NCI-H774 (cell line): ENCODE results near the gene SMCHD1.
"Not testable (repeated sequence)": the region's sequence is repeated elsewhere in the genome, so short reads cannot be mapped to it uniquely, and the experiment has no call there.

Experiments used
- DNase-seq: peaks from one replicate; lab custom pipeline; 2025; lab: John Stamatoyannopoulos, UW

SMCHD1 gene

DNA sequence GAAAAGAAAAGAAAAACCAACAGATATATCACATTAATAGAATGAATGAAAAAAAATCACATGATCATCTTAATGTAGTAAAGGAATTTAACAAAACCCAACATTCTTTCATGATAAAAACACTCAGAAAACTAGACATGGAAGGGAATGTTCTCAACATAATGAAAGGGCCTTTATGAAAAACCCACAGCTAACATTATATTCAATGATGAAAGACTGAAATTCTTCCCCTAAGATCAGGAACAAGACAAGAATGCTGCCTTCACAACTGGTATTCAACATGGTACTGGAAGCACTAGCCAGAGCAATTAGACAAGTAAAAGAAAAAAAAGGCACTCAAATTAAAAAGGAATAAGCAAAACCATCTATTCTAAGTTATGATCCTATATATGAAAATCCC lies 162.8 kb downstream of the SMCHD1 start:
- no peak for DNase-seq

DNA sequence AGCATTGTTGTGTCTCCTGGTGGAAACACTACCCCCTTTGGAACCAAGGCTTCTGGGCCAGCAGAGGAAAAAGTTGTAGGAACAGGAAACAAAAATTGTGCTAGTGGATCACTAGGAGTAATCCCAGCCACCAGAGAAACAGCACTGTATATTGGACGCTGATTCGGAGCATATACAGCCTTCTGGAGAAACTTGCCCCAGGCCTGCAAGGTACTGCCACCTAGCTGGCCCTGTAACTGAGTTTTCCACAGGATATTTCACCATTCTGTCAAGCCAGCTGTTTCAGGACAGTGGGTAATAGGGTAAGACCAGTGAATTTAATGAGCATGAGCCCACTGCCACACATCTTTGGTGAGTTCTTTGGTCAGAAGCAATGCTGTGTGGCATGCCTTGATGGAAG lies 166.2 kb downstream of the SMCHD1 start:
- DNase-seq, result no peak

DNA sequence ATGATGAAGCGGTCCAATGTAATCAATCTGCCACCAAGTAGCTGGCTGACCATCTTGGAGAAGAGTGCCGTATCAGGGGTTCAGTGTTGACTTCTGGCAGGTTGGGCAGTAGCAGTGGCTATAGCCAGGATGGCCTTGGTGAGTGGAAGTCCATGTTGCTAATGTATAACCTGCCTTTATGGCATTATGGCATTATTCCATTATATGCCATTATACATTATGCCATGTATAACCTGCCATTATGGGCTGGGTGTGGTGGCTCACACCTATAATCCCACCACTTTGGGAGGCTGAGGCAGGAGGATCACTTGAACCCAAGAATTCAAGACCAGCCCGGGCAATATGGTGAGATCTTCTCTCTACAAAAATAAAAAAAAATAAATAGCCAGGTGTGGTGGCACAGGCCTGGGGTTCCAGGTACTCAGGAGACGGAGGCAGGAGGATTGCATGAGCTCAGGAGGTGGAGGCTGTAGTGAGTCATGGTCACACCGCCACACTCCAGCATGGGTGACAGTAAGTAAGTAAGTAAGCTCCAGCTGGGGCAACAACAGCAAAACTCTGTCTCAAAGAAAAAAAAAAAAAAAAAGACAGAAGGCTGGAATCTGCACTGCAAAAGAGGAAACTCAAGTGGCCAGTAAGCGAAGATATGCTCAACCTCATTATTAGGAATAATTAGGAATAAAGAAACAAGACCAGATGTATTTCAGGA lies 166.8 kb downstream of the SMCHD1 start:
- no peak for DNase-seq

DNA sequence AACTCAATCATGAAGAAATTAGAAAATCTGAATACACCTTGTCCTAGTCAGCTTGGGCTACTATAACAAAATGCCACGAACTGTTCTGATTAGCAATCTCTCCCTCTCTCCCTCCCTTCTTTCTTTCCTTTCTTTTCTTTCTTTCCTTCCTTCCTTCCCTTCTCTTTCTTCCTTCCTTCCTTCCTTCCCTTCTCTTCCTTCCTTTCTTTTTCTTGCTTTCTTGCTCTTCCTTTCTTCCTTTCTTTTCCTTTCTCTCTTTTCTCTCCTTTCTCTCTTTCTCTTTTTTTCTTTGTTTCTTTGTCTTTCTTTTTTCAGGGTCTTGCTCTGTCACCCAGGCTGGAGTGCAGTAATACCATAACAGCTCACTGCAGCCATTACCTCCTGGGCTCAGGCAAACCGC lies 167.7 kb downstream of the SMCHD1 start:
- DNase-seq, result no peak

DNA sequence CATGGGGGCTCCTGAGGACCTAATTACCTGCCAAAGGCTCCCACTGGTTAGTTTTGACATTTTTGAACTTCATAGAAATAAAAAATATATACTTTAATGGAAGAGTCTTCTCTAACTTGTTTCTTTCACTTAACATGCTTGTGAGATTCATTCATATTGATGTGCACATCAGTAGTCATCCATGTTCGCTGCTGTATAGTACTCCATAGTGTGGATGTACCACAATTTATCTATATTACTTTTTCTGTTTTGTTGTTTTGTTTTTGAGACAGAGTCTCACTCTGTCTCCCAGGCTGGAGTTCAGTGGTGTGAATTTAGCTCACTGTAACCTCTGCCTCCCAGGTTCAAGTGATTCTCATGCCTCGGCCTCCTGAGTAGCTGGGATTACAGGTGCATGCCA lies 168.4 kb downstream of the SMCHD1 start:
- DNase-seq, result no peak

DNA sequence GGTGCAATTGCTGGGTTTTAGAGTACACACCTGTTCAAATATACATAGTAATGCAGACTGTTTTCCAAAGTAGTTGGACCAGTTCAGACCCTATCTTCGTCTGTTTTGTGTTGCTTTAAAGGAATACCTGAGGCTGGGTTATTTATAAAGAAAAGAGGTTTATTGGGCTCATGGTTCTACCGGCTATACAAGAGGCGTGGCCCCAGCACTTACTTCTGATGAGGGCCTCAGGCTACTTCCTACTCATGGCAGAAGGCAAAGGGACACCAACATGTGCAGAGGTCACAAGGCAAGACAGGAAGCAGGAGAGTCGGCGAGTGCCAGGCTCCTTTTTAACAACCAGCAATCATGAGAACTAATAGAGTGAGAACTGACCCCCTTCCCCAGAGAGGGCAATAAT lies 169.3 kb downstream of the SMCHD1 start:
- DNase-seq, result no peak

DNA sequence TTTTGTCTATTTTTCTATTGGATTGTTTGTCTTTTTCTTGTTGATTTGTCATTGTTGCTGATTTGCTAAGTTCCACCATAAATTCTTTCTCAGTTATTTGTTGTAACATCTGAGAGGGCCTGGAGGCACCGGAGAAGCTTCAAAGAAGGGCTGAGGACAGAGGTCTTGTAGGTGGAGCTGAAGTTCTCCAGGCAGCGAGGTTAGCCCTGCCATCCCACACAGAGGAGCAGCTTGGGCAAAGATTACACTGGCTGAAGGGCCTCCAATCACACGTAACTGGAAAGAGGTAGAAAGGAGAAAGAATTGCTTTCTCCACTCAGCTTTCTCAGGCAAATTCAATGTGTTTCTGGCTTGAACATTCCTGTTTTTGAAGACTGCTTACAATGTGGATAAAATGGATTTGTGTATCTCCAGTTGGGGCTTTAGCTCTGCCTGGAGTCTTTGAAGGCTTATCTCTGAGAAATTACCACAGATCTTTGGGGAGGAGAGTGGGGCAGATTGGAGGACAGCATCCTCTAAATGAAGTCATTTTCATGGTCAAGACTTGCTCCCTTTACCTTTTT lies 170.2 kb downstream of the SMCHD1 start:
- DNase-seq, result no peak

DNA sequence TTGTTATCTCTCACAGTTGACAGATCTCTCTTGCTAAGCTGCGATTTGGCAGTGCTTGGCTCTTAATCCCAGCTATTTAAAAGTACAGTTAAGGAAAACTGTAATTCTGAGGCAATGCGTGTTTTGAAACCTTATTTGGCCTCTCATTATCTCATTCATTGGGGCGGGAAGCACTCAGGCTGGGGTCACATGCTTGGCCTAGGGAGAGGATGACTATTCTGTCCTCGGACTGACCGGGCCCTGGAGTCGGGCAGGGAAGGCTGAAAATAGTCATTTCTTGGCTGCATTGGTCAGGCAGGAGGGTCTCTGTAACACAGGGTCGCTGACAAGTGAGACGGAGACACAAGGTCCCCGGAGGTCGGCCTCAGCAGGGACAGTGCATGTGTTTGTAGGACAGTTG lies 171.1 kb downstream of the SMCHD1 start:
- DNase-seq, result no peak

DNA sequence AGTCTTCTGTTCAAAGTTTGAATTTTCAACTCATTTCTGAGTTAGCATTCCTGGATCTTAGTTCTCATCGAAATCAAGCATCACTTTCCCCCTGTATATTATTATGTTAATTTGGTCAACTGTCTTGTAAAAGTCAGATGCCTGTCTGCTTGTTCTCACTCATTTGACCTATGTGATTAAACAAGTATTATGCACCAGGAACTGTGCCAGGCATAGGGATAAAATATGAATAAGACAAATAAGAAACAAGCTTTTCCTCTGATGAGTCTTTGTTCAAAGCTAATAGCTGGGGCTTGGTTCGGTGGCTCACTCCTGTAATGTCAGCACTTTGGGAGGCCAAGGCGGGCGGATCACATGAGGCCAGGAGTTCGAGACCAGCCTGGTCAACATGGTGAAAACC lies 171.5 kb downstream of the SMCHD1 start:
- no peak for DNase-seq

DNA sequence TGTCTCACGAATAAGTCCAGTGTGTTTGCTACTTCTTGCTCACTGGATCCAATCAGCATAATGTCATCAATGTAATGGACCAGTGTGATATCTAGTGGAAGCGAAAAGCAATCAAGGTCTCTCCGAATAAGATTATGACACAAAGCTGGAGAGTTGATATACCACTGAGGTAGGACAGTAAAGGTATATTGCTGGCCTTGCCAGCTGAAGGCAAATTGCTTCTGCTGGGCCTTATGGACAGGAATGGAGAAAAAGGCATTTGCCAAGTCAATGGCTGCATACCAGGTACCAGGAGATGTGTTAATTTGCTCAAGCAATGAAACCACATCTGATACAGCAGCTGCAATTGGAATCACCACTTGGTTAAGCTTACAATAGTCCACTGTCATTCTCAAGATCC lies 180.6 kb downstream of the SMCHD1 start:
- DNase-seq, result not testable (repeated sequence)

DNA sequence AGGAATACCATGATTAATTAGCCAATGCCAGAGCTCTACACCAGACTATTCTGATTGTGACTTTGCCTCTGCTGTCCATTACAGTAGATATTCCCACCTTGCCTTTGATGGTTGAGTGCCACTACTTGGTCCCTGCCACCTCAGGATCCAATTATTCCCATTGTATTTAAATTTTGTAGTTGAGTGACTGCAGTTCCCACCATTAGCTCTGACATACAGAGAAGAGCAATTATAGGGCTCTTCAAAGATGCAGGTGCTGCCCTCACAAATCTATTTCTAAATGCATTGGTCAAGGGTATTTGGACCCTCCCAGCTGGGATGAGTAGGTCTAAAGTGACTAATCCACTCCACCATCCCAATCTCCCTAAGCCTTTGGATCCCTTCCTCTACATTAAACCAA lies 181.8 kb downstream of the SMCHD1 start:
- not testable (repeated sequence) for DNase-seq

DNA sequence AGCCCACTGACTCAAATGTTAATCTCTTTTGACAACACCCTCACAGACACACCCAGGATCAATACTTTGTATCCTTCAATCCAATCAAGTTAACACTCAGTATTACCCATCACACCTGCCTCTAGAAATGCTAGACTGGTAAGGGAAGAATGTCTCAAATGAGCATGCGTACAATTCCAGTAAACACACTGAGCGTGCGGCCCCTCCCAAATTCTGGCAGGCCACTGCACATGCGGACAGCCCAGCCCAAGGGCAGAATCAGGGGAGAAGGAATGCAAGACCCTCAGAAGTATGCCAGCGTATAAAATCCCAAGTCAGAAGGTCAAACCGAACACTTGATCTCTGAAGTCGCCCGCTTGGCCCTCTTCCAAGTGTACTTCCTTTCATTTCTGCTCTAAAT lies 183.7 kb downstream of the SMCHD1 start:
- no peak for DNase-seq

DNA sequence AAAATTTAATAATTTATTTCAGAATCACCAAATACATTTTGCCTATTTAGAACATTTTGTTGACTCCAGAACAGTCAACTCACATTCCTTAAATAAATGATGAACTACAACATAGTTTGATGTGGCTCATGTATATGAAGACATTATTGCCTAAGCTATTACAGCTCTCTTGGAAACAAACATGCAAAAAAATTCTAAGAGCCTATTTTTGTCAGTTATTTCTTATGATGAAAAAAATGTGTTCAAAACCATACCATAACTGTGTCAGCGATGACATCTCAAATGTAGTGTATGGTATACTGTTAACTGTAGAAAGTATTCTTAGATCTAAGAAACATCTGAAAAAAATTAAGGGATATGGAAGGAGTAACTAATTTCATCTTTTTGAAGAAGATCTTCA lies 185.0 kb downstream of the SMCHD1 start:
- no peak for DNase-seq

DNA sequence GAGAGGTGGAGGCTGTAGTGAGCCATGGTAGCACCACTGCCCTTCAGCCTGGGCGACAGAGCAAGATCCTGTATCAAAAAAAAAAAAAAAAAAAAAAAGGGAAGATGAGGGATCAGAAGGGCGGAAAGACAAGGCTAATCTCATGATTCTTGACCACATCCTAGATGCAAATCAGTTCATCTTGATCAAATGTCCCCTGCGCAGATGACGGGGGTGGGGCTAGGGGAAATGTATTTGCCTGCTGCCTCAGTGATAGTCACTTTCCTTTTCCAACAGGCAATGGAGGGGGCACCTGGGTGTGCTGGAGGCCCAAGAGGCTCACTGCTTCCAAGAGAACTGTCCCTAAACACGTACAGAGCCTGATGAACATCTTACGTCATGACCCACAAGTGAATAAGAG lies 187.6 kb downstream of the SMCHD1 start:
- no peak for DNase-seq

DNA sequence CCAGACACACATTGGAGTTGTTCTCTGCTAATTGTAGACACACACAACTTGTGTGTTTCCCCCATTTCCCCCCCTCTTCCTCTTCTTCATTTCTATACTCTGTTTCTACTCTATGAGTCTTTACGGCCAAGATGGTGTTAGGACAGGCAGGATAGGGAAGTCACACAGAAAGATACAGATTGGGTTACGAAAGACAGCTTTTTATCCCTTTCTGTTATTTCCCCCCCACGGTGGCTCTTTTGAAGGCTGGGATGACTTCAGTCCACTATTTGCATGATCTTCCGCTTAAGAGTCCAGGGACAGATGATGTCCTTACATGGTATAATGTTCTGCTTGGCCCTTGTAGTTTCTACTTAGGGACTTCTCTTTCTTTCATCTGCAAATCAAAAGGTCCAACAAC lies 189.6 kb downstream of the SMCHD1 start:
- no peak for DNase-seq

DNA sequence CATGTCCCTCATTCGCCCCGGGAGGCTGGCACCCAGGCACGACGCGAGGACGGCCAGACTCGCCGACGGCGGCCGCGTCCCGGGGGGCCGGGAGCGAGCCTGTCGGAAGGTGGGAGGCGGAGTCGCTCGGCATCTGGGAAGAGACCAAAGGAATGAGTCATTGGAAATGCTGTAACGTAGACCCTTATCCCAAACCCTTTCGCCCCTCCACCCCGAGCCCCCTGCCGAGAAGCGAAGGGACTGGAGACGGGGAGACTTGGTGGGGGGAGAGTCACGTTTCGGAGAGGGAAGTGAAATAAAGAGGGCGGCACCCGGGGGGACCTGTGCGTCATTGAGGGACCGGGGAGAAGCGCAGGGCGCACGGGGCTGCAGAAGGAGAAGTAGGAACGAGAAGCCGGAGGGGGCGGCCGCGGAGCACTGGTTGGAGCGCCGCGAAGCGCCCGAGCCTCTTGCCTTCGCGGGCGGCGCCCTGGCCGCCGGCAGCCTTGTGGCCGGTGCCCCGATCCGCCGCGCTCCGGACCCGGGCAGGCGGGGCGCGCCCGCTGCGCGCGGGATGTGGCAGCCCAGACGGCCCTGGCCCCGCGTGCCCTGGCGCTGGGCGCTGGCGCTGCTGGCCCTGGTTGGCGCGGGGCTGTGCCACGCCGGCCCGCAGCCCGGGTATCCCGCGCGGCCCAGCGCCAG lies 191.2 kb downstream of the SMCHD1 start, which contains the start of gene EMILIN2:
Gene EMILIN2, plus strand, starts transcription at position 371 of the 681 bp plus-strand sequence. Its CDS starts 183 bp downstream, at position 554.
- DNase-seq, result no peak

DNA sequence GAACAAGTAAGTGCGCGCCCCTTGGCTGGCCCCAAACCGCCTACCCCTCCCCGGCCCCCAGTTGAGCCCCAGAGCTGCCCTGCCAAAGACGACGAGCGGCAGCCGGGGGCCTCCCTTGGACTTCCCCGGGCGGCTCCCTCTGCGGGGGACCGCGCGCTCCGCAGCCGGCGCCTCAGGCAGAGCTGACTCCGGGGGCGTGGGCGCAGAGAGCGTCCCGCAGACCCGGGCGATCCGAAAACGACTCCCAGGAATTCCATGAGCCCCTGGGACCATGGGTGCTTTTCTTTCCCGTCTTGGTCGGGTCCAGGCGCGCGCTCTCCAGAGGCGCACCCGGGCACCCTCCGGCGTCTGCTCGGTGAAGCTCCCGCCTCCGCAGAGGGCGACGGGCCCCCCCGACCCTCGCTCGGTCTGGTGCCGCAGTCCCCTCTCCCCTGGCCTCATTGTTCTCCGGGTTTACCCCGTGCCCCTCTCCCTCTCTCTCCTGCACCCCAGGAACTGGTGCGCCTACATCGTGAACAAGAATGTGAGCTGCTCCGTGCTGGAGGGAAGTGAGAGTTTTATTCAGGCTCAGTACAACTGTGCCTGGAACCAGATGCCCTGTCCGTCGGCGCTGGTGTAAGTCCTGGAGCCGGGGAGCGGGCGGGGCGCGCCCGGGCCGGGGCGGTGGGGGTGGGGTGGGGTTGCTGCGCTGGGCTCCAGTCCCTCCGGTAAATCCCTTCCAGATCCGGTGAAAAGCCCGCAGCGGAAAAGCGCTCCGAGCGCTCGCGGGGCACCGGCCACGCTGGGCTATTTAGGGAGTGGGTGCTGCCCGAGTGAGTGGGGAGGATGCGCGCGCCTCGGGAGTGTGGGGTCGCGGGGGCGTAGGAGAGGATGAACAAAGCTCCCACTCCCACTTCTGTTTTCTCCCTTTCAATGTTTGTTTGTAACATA lies 192.1 kb downstream of the SMCHD1 start:
- no peak for DNase-seq

DNA sequence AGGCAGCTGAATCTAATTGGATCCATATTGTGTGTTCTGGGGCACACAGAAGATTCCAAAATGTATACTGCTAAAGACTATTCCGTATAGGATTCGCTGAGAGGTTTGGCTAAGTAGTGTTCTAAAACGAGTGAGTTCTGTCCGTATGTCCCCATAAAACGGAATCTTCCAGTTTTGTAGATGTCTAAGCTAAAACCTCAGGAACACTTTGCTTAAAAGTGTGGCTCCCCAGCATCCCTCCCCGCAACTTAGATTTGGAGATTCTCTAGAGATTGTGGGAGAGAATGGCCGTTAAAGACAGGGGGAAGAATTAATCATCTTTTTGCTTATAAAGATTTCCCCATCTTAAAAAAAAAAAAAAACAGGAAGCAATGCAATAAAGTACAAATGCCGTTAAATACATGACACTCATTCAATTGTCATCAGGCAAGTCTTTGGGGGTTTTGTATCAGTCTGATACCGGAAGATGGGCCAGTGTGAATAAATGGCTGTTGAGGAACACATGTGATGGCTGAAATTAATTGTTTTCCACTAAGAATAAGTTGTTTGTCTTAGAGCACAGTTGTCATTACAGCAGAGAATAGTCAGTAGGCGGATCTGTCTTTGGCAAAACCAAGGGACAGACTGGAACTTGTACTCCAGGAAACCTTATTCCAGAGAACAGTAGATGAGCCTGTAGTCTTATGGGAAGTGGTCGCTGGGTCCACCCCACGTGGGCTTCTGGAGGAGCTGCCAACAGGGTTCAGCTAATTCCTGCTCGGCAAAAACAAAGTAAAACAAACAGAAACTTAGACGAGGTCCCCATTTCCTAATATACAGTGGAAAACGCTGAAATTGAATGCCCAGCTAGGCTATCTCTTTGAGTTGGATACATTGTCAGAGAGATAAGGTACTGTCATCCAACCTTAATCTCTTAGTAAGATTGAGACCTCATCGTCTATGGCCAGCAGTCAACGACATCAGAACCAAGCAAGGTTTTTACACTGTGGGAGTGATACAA lies 193.0 kb downstream of the SMCHD1 start:
- DNase-seq, result no peak

DNA sequence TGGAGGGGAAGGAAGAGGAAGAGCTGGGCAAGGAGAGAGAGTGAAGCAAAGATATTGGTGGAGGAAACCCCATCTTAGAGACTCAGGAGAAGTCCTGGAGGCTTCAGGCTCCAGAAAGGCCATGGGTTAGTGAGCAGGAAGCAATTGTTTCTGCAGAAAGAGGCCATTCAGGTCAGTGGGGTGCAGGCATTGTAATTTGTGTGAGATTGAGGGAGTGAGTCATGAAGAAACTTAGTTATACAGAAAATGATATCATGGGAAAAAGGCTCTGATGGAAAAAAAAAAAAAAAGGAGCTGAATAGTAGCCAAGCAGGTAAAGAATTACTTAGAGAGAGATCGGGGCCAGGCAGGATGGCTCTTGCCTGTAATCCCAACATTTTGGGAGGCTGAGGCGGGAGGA lies 195.3 kb downstream of the SMCHD1 start:
- DNase-seq, result no peak

DNA sequence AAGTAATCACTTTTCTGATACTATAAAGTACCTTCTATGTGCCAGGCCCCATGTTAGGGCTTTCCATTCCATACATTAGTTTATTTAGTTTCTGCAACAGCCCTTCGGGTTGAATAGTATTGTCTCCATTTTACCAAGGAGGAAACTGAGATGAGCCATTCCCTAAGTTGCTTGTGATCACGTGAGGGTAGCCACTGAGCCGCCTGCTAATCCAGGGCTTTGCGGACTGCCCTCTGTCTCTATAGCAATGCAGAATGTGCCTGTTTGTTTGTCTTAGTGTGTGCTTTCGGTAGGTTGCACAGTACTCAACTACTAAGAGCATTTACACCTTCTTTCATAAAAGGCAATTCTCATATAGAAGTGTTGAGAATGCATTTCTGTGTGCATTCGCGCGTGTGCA lies 196.2 kb downstream of the SMCHD1 start:
- DNase-seq, result no peak

DNA sequence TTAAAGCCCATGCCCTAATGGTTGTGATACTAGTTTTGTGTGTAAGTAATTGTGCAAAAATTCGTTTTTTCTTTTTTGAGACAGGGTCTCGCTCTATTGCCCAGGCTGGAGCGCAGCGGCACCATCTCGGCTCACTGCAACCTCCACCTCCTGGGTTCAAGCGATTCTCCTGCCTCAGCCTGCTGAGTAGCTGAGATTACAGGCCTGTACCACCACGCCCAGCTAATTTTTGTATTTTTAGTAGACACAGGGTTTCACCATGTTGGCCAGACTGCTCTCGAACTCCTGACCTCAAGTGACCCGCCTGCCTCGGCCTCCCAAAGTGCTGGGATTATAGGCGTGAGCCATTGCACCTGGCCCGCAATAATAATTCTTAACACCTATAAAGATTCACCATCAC lies 196.9 kb downstream of the SMCHD1 start:
- DNase-seq, result not testable (repeated sequence)
